ENCODE results near the gene GTF3C1. TPM values are rescaled to one million over a fixed set of nuclear protein-coding genes. Genes with fewer than 3 reads are reported as not detected.

Gene GTF3C1
- total and polyA plus RNA-seq, 3 donors from 2014 or later = 85.7 to 154 (median 129) TPM

GRCh38 chr16:27414788-27415431 lies 134.8 kb downstream of the GTF3C1 start:
- WGBS, 2 donors = 80 to 85% methylated on average over 6 of the region's 6 CpGs
- intact Hi-C loops (cut with DNase I; ENCODE audit: low total_unique reads) = no loop called here
- no peak overlapping the region for H3K27ac ChIP-seq
- no peak for DNase-seq
- H3K4me1 ChIP-seq = no peaks in the 10 kb centered on the region
- H3K4me3 ChIP-seq = no peak overlapping the region
- no peak for TF ChIP-seq CTCF (IDR thresholded peaks at IDR 0.05)
- no peak for TF ChIP-seq POLR2A (IDR thresholded peaks at IDR 0.05)
- no peaks in the 10 kb centered on the region for H3K27me3 ChIP-seq
- no peaks in the 10 kb centered on the region for H3K9me3 ChIP-seq
- no peaks in the 10 kb centered on the region for H3K36me3 ChIP-seq (ENCODE audit: low read depth, missing control alignments)

GRCh38 chr16:27413956-27414355 lies 135.8 kb downstream of the GTF3C1 start:
- WGBS, 2 donors = 88 to 93% methylated on average over 2 of the region's 2 CpGs
- Histone ChIP-seq H3K36me3 (ENCODE audit: low read depth, missing control alignments) (no peaks in the 10 kb centered on the region), H3K27ac (no peak overlapping the region), H3K4me1 (no peaks in the 10 kb centered on the region), H3K9me3 (no peaks in the 10 kb centered on the region), H3K4me3 (no peak overlapping the region), H3K27me3 (no peaks in the 10 kb centered on the region)
- intact Hi-C loops (cut with DNase I; ENCODE audit: low total_unique reads) = no loop called here
- DNase-seq = no peak
- TF ChIP-seq CTCF (IDR thresholded peaks at IDR 0.05) = no peak

- H3K27me3 ChIP-seq = no peaks in the 10 kb centered on the region
- TF ChIP-seq CTCF (IDR thresholded peaks at IDR 0.05) (no peak), POLR2A (IDR thresholded peaks at IDR 0.05) (no peak)
- H3K4me3 ChIP-seq = no peak overlapping the region
- 84 to 89% methylated on average over 1 of the region's 1 CpG for WGBS, 2 donors
- no peaks in the 10 kb centered on the region for H3K36me3 ChIP-seq (ENCODE audit: low read depth, missing control alignments)
- DNase-seq = no peak
- H3K27ac ChIP-seq = no peak overlapping the region
- H3K4me1 ChIP-seq = no peaks in the 10 kb centered on the region
- no peaks in the 10 kb centered on the region for H3K9me3 ChIP-seq
- intact Hi-C loops (cut with DNase I; ENCODE audit: low total_unique reads) = no loop called here
Observed at GRCh38 chr16:27410761-27411160, 139.0 kb downstream of the GTF3C1 start.

Other genes starting within 250 kb of the GTF3C1 start
- gene IL4R, start 235.9 kb downstream of the GTF3C1 start, total RNA-seq = 10 to 100 TPM; 68.6 to 70.7 TPM
- 41.4 TPM for gene IL4R, start 235.9 kb downstream of the GTF3C1 start, polyA plus RNA-seq (ENCODE audit: insufficient read depth, low read depth, low replicate concordance)
- gene IL21R, start 147.7 kb downstream of the GTF3C1 start, total RNA-seq = under 1 TPM; 0.31 to 0.87 TPM
- gene IL21R, start 147.7 kb downstream of the GTF3C1 start, polyA plus RNA-seq (ENCODE audit: insufficient read depth, low read depth, low replicate concordance) = 2.3 TPM
- gene KATNIP, start 231 bp upstream of the GTF3C1 start, total RNA-seq = 10 to 100 TPM; 48.6 to 80.2 TPM
- 43.2 TPM for gene KATNIP, start 231 bp upstream of the GTF3C1 start, polyA plus RNA-seq (ENCODE audit: insufficient read depth, low read depth, low replicate concordance)